CD4-positive, alpha-beta T cell treated with Interferon gamma for 1 hour (primary cell): Measurements from ENCODE around the gene NET1.
"Not testable (repeated sequence)": the region's sequence is repeated elsewhere in the genome, so short reads cannot be mapped to it uniquely, and the experiment has no call there.

Experiments used
- DNase-seq: peaks from one replicate; pipeline ENCODE4 v3.0.0-alpha.2; 2020

Gene NET1

GRCh38 chr10:5466451-5467206, 54.3 kb downstream of the NET1 start:
- no peak for DNase-seq

- DNase-seq, result no peak
Measured at GRCh38 chr10:5467207-5467535, 54.8 kb downstream of the NET1 start.

- no peak for DNase-seq
Measured at GRCh38 chr10:5467634-5468255, 55.4 kb downstream of the NET1 start.

- no peak for DNase-seq
Measured at GRCh38 chr10:5468262-5469106, 56.1 kb downstream of the NET1 start.

- DNase-seq, result no peak
Measured at GRCh38 chr10:5469353-5470061, 57.1 kb downstream of the NET1 start.

GRCh38 chr10:5470062-5470751, 57.9 kb downstream of the NET1 start:
- DNase-seq, result no peak

- not testable (repeated sequence) for DNase-seq
Measured at GRCh38 chr10:5474642-5475041, 62.3 kb downstream of the NET1 start.

- not testable (repeated sequence) for DNase-seq
Measured at GRCh38 chr10:5475088-5475487, 62.7 kb downstream of the NET1 start.

GRCh38 chr10:5475974-5476807, 63.8 kb downstream of the NET1 start:
- not testable (repeated sequence) for DNase-seq

GRCh38 chr10:5476918-5477525, 64.7 kb downstream of the NET1 start:
- no peak for DNase-seq

GRCh38 chr10:5477948-5478693, 65.8 kb downstream of the NET1 start:
- DNase-seq, result no peak

GRCh38 chr10:5478694-5479305, 66.4 kb downstream of the NET1 start:
- no peak for DNase-seq

GRCh38 chr10:5479481-5480161, 67.3 kb downstream of the NET1 start:
- DNase-seq, result no peak

GRCh38 chr10:5480162-5480941, 68.0 kb downstream of the NET1 start:
- DNase-seq, result no peak

GRCh38 chr10:5481121-5481520, 68.8 kb downstream of the NET1 start:
- no peak for DNase-seq

- no peak for DNase-seq
Measured at GRCh38 chr10:5482016-5482415, 69.7 kb downstream of the NET1 start.

GRCh38 chr10:5484205-5484604, 71.8 kb downstream of the NET1 start:
- no peak for DNase-seq

- DNase-seq, result no peak
Measured at GRCh38 chr10:5485290-5485689, 72.9 kb downstream of the NET1 start.
